Uterus (tissue), 2 donors: ENCODE results near the gene SLC38A10.

ENCODE experiments used
- POLR2A ChIP-seq, 2 donors: fragments of 450-650 bp; IDR thresholded peaks; one replicate each; pipeline ENCODE4 v1.6.1; 2016; ENCODE audit warnings: antibody characterized with exemption in 2 of 2, mild to moderate bottlenecking in 1 of 2, moderate library complexity in 1 of 2
- TF ChIP-seq, protein P1 (sequence below), 4 experiments: fragments of 200-600 bp in 2 of 4; fragments of 450-650 bp in 2 of 4; sonication (generic) in 2 of 4; IDR thresholded peaks; one replicate each; pipeline ENCODE4 v1.5.1; 2016 to 2019; ENCODE audit warnings: antibody characterized with exemption in 4 of 4, mild to moderate bottlenecking in 2 of 4, moderate library complexity in 1 of 4

DNA sequence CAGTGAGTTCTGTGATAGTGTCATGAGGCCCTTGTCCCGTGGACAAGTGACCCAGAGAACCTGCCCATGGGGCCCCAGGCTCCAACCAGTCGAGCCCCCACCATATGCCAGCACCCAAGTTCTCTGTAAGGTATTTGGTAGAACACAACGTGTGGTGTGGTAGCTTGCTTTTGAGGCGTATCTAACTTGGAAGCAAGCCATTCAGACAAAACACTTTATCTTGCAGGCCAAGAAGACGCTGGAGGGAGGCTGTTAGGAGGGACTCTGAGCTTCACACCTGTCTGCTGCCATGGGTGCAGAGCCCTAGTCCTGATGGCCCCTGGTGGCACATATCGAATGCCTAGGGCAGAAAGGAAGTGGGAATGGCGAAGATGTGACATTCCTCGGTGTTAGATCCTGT lies 54.3 kb downstream of the SLC38A10 start:
- TF ChIP-seq, protein P1, sequence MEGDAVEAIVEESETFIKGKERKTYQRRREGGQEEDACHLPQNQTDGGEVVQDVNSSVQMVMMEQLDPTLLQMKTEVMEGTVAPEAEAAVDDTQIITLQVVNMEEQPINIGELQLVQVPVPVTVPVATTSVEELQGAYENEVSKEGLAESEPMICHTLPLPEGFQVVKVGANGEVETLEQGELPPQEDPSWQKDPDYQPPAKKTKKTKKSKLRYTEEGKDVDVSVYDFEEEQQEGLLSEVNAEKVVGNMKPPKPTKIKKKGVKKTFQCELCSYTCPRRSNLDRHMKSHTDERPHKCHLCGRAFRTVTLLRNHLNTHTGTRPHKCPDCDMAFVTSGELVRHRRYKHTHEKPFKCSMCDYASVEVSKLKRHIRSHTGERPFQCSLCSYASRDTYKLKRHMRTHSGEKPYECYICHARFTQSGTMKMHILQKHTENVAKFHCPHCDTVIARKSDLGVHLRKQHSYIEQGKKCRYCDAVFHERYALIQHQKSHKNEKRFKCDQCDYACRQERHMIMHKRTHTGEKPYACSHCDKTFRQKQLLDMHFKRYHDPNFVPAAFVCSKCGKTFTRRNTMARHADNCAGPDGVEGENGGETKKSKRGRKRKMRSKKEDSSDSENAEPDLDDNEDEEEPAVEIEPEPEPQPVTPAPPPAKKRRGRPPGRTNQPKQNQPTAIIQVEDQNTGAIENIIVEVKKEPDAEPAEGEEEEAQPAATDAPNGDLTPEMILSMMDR (IDR thresholded peaks at IDR 0.05) = no peak
- no peak for TF ChIP-seq POLR2A (IDR thresholded peaks at IDR 0.05)
